Progenitor cell of endocrine pancreas (in vitro differentiated cells): ENCODE data around the gene KNOP1. TPM values are rescaled to one million over a fixed set of nuclear protein-coding genes. Genes with fewer than 3 reads are reported as not detected.

Experiments
- DNase-seq: peaks from one replicate; pipeline ENCODE4 v3.0.0; 2021; ENCODE audit warnings: low spot score; ENCODE audit not compliant: unreplicated experiment
- H3K27ac Mint-ChIP-seq: 2 replicates; pipeline ENCODE4 v1.8.0; 2021; ENCODE audit warnings: mild to moderate bottlenecking, moderate library complexity, mixed read lengths
- H3K27me3 Mint-ChIP-seq: 2 replicates; pipeline ENCODE4 v1.8.0; 2021; ENCODE audit warnings: mixed read lengths
- H3K36me3 Mint-ChIP-seq: 2 replicates; pipeline ENCODE4 v1.8.0; 2022; ENCODE audit warnings: mixed read lengths; ENCODE audit not compliant: insufficient read depth
- H3K4me1 Mint-ChIP-seq: 2 replicates; pipeline ENCODE4 v1.8.0; 2021; ENCODE audit warnings: low read depth, mixed read lengths
- H3K4me3 Mint-ChIP-seq: 2 replicates; pipeline ENCODE4 v1.8.0; 2021; ENCODE audit warnings: low read depth, mild to moderate bottlenecking, moderate library complexity, mixed read lengths
- H3K9me3 Mint-ChIP-seq: 2 replicates; pipeline ENCODE4 v1.8.0; 2021; ENCODE audit warnings: low read depth, mixed read lengths
- total RNA-seq: library from RNA; stranded (reverse); gene quantifications from 2 replicates; pipeline ENCODE4 v1.2.1, GENCODE V29; 2021
- TF ChIP-seq, protein P1 (sequence below): fragments of 200-600 bp; sonication (generic); IDR thresholded peaks from one replicate; pipeline ENCODE4 v1.5.0; 2021; ENCODE audit warnings: antibody characterized with exemption, mild to moderate bottlenecking; ENCODE audit not compliant: unreplicated experiment

The KNOP1 gene
- total RNA-seq, 1 donor from 2014 or later = 58.1 TPM

DNA sequence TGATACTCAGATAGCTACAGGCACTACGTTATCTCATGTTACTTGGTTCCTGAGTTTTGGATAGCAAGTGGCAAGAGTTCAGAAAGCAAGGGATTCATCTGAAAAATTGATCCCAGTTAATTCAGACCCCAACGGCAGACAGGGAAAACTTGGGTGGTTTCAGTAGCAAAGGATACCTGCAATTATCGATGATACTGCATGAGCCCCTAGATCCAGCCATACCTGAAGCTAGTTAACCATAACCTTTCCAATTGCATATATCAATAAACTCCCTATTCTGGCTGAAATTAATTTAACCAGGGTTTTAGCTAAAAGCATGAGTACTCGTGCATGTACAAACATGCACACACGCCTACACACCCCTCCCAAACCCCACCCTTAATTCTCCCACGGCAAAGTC, 4.3 kb downstream of the KNOP1 start:
- H3K36me3 Mint-ChIP-seq = peaks cover 20% of the 10 kb centered on the region
- H3K4me1 Mint-ChIP-seq = peaks cover 16% of the 10 kb centered on the region
- no peaks in the 10 kb centered on the region for H3K27me3 Mint-ChIP-seq
- H3K4me3 Mint-ChIP-seq = no peak overlapping the region
- no peaks in the 10 kb centered on the region for H3K9me3 Mint-ChIP-seq
- TF ChIP-seq, protein P1, sequence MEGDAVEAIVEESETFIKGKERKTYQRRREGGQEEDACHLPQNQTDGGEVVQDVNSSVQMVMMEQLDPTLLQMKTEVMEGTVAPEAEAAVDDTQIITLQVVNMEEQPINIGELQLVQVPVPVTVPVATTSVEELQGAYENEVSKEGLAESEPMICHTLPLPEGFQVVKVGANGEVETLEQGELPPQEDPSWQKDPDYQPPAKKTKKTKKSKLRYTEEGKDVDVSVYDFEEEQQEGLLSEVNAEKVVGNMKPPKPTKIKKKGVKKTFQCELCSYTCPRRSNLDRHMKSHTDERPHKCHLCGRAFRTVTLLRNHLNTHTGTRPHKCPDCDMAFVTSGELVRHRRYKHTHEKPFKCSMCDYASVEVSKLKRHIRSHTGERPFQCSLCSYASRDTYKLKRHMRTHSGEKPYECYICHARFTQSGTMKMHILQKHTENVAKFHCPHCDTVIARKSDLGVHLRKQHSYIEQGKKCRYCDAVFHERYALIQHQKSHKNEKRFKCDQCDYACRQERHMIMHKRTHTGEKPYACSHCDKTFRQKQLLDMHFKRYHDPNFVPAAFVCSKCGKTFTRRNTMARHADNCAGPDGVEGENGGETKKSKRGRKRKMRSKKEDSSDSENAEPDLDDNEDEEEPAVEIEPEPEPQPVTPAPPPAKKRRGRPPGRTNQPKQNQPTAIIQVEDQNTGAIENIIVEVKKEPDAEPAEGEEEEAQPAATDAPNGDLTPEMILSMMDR = no peak
- DNase-seq = no peak
- no peak overlapping the region for H3K27ac Mint-ChIP-seq

DNA sequence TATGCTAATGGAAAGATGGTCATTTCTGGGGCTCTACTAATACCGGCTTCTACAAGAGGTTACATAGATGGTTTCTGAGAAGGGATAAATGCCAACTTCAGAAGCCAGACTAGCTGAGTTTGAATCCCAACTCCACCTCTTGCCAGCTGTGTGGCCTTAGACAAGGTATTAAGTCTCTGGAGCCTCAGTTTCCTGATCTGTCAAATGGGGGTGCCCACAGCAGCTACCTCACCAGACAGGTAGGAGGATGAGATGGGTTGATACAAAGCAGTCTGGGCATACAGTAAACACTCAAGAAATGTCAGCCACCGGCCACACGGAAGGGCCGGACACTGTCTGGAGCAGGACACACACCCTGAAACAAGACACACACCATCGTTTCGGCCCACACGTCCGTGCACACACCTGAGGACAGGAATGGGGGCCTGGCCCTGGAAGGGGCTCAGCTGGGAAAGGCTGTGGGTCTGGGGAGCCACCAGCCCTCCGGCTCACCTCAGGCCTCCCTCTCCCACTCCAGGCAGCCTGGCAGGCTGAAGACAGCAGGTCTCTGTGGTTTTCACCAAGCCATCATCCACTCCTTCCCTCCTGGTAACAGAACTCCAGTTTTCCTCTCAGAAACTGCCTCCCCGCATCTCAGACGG, 5.5 kb downstream of the KNOP1 start:
- DNase-seq = no peak
- no peaks in the 10 kb centered on the region for H3K27me3 Mint-ChIP-seq
- no peak overlapping the region for H3K4me3 Mint-ChIP-seq
- H3K36me3 Mint-ChIP-seq = peaks cover 20% of the 10 kb centered on the region
- TF ChIP-seq, protein P1 = no peak
- H3K4me1 Mint-ChIP-seq = peaks cover 16% of the 10 kb centered on the region
- H3K9me3 Mint-ChIP-seq = no peaks in the 10 kb centered on the region
- no peak overlapping the region for H3K27ac Mint-ChIP-seq

DNA sequence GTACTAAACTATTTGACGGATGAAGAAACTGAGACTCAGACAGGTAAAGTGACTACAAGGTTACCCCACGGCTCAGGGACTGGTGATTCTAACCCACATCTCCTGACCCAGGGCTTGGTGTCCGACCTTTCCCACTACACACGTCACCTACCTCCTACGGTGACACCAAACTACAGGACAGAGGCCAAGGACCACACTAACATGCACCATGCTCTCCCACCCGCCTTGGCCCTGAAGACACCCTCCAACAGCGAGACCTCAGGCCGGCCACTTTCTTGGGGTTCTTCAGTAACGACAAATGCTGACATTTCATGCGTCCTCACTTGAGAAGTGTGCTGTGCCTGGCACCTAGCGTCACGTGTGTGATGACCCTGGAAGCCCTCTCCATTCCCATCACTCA, 6.4 kb downstream of the KNOP1 start:
- Mint-ChIP-seq H3K36me3 (peaks cover 22% of the 10 kb centered on the region), H3K9me3 (no peaks in the 10 kb centered on the region), H3K27ac (no peak overlapping the region), H3K4me1 (peaks cover 8% of the 10 kb centered on the region), H3K4me3 (no peak overlapping the region), H3K27me3 (no peaks in the 10 kb centered on the region)
- TF ChIP-seq, protein P1 = no peak
- no peak for DNase-seq

DNA sequence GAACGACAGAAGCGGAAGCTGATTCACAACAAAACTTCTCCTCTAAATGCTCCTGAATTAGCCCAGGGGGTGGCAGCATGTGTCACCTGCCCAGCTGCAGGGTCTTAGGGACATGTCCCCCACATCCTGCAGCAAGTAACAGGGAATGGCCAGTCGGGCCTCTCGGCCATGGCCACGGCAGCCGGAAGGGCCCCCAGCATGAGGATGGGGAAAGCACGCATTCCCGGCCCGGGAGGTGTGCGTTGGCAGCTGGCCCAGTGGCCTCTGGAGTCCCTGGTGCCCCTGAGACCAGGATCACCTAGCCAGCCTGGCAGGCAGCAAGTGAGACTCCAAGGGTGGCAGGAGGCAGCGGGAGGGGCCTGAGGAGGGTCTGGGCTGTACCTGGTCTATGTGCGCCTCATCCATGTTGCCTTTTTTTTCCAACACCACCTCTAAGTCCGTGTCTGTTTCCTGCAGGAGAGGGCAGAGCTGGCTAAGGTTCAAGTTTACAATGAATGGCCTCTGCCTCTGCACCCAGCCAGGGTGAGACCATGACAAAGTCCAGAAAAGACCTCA, 7.0 kb downstream of the KNOP1 start:
- Mint-ChIP-seq H3K27me3 (no peaks in the 10 kb centered on the region), H3K9me3 (no peaks in the 10 kb centered on the region), H3K4me1 (peaks cover 2% of the 10 kb centered on the region), H3K27ac (no peak overlapping the region), H3K4me3 (no peak overlapping the region), H3K36me3 (peaks cover 26% of the 10 kb centered on the region)
- DNase-seq = no peak
- TF ChIP-seq, protein P1 = no peak

DNA sequence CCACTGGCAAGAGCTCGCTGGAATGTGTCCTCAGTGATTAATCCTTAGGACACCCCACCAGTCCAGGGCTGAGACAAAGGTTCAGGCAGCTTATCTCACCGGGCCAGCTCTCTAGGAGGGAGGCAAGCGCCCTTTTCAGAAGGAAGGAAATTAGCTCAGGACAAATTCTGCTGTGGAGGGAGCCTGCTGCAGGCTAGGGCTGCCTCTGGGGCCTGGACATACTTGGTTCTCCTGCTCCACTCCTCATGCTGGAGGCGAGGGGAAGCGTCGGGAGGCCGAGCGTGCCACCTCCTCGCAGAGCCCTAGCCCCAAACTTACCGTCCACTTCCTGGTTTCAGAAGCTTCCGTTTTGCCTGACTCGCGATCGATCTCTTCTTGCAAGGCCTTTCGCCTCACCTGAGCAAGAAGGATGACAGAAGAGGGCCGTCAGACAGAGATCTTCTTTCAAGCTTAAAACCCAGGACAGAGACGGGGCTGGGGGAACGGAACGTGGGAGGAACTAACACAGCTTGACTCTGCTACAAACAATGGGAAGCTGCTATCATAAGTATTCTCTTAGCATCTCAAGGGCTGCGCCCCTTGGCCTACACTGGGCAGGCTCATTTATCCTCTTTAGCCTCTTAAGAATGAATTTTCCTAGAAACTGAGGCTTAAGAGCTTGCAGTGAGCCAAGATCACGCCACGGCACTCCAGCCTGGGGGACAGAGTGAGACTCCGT, 7.7 kb downstream of the KNOP1 start:
- Mint-ChIP-seq H3K9me3 (no peaks in the 10 kb centered on the region), H3K27ac (peak overlapping the region; percentile 41), H3K36me3 (peaks cover 26% of the 10 kb centered on the region), H3K4me1 (no peaks in the 10 kb centered on the region), H3K4me3 (no peak overlapping the region), H3K27me3 (no peaks in the 10 kb centered on the region)
- no peak for DNase-seq
- TF ChIP-seq, protein P1 = no peak
